ENCODE measurements around the gene ARFGAP2.
A peak's percentile ranks its signal among the peaks of the same experiment; 100 is the strongest.

The ARFGAP2 gene

DNA sequence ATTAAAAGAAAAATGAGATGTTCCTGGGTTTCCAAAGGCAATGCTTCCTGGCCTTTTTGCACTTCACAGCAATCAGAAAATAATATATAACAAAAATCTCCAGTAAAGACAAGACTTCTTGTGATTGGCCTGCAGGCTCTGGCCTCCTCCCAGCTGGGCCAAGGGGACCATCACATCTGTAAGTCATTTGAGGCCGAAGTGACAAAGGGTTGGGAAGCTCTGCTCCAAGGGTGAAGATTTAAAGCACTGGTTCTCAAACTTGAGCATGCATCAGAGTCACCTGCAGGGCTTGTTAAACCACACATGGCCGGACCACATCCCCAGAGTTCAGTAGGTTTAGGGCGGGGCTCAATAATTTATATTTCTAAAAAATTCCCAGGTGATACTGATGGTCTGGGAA is 32.1 kb downstream of the ARFGAP2 start:
- no peak for DNase-seq (ENCODE audit: low read depth, low spot score)
- in situ Hi-C loops (cut with HindIII; ENCODE audit: low sequenced_read_pairs) = no loop called here
- H3K4me3 ChIP-seq (ENCODE audit: low read depth, low read length) = no peak overlapping the region
- TF ChIP-seq, protein P1, sequence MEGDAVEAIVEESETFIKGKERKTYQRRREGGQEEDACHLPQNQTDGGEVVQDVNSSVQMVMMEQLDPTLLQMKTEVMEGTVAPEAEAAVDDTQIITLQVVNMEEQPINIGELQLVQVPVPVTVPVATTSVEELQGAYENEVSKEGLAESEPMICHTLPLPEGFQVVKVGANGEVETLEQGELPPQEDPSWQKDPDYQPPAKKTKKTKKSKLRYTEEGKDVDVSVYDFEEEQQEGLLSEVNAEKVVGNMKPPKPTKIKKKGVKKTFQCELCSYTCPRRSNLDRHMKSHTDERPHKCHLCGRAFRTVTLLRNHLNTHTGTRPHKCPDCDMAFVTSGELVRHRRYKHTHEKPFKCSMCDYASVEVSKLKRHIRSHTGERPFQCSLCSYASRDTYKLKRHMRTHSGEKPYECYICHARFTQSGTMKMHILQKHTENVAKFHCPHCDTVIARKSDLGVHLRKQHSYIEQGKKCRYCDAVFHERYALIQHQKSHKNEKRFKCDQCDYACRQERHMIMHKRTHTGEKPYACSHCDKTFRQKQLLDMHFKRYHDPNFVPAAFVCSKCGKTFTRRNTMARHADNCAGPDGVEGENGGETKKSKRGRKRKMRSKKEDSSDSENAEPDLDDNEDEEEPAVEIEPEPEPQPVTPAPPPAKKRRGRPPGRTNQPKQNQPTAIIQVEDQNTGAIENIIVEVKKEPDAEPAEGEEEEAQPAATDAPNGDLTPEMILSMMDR (IDR thresholded peaks at IDR 0.05; ENCODE audit: low read depth, low read length) = no peak

DNA sequence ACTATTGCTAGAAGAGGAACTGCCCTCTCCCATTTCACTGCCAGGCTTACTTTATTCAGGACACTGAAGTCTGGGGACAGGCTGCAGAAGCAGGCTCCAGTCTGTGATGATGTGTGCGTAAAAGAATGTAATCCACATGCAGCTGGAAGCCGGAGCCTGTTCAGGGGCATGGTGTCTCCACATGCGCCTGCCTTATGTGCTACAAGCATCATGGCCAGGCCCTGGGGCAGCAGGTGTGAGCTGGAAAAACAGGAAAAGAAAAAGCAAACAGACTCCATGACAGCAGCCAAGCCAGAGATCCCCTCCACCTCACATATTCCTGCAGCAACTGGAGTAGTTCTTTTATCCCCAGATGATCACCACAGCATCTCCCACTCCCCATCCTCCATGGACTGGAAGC is 33.4 kb downstream of the ARFGAP2 start:
- no peak overlapping the region for H3K4me3 ChIP-seq (ENCODE audit: low read depth, low read length)
- in situ Hi-C loops (cut with HindIII; ENCODE audit: low sequenced_read_pairs) = no loop called here
- peak; percentile 84 for DNase-seq (ENCODE audit: low read depth, low spot score)
- TF ChIP-seq, protein P1 (IDR thresholded peaks at IDR 0.05; ENCODE audit: low read depth, low read length) = no peak

DNA sequence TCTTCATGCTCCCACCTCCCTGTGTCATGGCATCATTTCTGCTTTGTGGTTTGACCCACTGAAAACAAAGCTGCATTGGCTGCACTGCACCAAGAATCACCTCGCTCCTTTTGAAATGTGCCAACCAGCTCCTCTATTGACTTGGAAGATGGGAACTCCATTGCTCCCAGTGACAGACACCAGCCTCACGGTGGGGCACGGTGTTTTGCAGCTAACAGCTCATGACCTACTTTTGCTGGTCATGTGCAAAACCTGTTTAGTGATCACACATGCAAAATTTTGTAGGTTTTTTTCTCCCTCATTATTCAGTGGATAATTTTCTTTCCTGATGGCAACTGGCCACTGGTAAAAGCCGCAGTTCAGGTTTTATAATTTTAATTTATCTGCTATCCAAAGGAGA is 36.8 kb downstream of the ARFGAP2 start:
- DNase-seq (ENCODE audit: low read depth, low spot score) = no peak
- TF ChIP-seq, protein P1 (IDR thresholded peaks at IDR 0.05; ENCODE audit: low read depth, low read length) = no peak
- in situ Hi-C loops (cut with HindIII; ENCODE audit: low sequenced_read_pairs) = no loop called here
- no peak overlapping the region for H3K4me3 ChIP-seq (ENCODE audit: low read depth, low read length)

- no peak overlapping the region for H3K4me3 ChIP-seq (ENCODE audit: low read depth, low read length)
- DNase-seq (ENCODE audit: low read depth, low spot score) = no peak
- TF ChIP-seq, protein P1 (IDR thresholded peaks at IDR 0.05; ENCODE audit: low read depth, low read length) = no peak
- in situ Hi-C loops (cut with HindIII; ENCODE audit: low sequenced_read_pairs) = no loop called here
Measured at GRCh38 chr11:47137476-47137875, 39.2 kb downstream of the ARFGAP2 start.

GRCh38 chr11:47136921-47137320 is 39.8 kb downstream of the ARFGAP2 start:
- no peak for DNase-seq (ENCODE audit: low read depth, low spot score)
- no peak overlapping the region for H3K4me3 ChIP-seq (ENCODE audit: low read depth, low read length)
- TF ChIP-seq, protein P1 (IDR thresholded peaks at IDR 0.05; ENCODE audit: low read depth, low read length) = no peak
- in situ Hi-C loops (cut with HindIII; ENCODE audit: low sequenced_read_pairs) = no loop called here

DNA sequence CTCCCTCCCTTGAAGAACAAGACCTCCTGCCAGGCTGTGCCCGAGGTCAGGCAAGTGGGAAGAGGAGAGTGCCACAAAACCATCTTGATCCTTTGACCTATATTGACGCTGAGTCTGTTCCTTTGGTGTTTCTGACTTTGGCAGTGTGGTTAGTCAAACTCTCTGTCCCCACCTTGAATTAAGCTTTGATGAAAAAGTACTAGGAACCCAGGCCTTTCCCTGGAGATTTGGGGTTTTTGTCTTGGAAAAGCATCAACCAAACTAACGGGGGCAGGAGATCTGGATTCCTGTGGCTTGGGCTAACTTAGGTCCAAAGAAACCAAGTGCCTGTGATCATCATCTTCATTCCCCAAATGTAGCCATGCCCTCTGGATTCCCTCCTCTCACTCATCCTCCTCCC is 40.4 kb downstream of the ARFGAP2 start:
- TF ChIP-seq, protein P1 (IDR thresholded peaks at IDR 0.05; ENCODE audit: low read depth, low read length) = no peak
- no peak for DNase-seq (ENCODE audit: low read depth, low spot score)
- in situ Hi-C loops (cut with HindIII; ENCODE audit: low sequenced_read_pairs) = no loop called here
- H3K4me3 ChIP-seq (ENCODE audit: low read depth, low read length) = no peak overlapping the region

DNA sequence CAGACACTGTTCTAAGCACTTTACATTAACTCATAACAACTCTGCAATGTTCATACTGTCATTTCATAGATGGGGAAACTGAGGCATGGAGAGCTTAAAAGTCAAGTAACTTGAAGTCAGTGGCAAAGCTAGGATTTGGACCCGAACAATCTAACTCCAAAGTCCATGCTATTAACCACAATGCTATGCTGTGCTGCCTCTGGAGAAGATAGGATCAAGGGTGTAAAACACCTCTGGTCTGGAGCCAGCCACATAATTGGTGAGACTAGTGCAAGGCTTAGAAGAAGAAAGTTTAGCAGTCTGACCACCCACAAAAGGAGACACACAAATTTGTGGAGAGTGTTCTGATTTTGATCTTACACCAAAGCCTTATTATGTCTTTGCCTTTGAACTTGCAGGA is 43.7 kb downstream of the ARFGAP2 start:
- in situ Hi-C loops (cut with HindIII; ENCODE audit: low sequenced_read_pairs) = no loop called here

More for the DNA sequence above, 43.7 kb downstream of the ARFGAP2 start:
- no peak for DNase-seq (ENCODE audit: low read depth, low spot score)
- no peak overlapping the region for H3K4me3 ChIP-seq (ENCODE audit: low read depth, low read length)
- TF ChIP-seq, protein P1 (IDR thresholded peaks at IDR 0.05; ENCODE audit: low read depth, low read length) = no peak

Measured in astrocyte of the spinal cord (primary cell).